Measurements from ENCODE around the gene PKDREJ. TPM values are rescaled to one million over a fixed set of nuclear protein-coding genes. Genes with fewer than 3 reads are reported as not detected.

PKDREJ gene
- total RNA-seq, 1 donor: not detected

- H3K79me2 ChIP-seq (ENCODE audit: insufficient read depth, low read length): no peaks in the 10 kb centered on the region
- H3K4me3 ChIP-seq (ENCODE audit: insufficient read depth, low read length): no peak overlapping the region
- H3K36me3 ChIP-seq (ENCODE audit: insufficient read depth, low read length): peaks cover 7% of the 10 kb centered on the region
- H4K20me1 ChIP-seq (ENCODE audit: insufficient read depth, low read length): no peaks in the 10 kb centered on the region
- H3K4me1 ChIP-seq (ENCODE audit: insufficient read depth, low read length): no peaks in the 10 kb centered on the region
- no peak for DNase-seq (ENCODE audit: insufficient read length, low spot score, missing footprints)
- no peak overlapping the region for H3K4me2 ChIP-seq (ENCODE audit: insufficient read depth, low read length)
- H2AFZ ChIP-seq (ENCODE audit: low read length): no peak overlapping the region
- H3K27ac ChIP-seq (ENCODE audit: low read depth, low read length): no peak overlapping the region
- TF ChIP-seq, protein P1, sequence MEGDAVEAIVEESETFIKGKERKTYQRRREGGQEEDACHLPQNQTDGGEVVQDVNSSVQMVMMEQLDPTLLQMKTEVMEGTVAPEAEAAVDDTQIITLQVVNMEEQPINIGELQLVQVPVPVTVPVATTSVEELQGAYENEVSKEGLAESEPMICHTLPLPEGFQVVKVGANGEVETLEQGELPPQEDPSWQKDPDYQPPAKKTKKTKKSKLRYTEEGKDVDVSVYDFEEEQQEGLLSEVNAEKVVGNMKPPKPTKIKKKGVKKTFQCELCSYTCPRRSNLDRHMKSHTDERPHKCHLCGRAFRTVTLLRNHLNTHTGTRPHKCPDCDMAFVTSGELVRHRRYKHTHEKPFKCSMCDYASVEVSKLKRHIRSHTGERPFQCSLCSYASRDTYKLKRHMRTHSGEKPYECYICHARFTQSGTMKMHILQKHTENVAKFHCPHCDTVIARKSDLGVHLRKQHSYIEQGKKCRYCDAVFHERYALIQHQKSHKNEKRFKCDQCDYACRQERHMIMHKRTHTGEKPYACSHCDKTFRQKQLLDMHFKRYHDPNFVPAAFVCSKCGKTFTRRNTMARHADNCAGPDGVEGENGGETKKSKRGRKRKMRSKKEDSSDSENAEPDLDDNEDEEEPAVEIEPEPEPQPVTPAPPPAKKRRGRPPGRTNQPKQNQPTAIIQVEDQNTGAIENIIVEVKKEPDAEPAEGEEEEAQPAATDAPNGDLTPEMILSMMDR (IDR thresholded peaks at IDR 0.05; ENCODE audit: extremely low read depth, low read depth, low read length): no peak
- H3K27me3 ChIP-seq (ENCODE audit: insufficient read depth, low read length): no peaks in the 10 kb centered on the region
- no peaks in the 10 kb centered on the region for H3K9me3 ChIP-seq (ENCODE audit: low read depth, low read length)
These were observed 36.6 kb downstream of the PKDREJ start for GRCh38 chr22:46226577-46226976.

DNA sequence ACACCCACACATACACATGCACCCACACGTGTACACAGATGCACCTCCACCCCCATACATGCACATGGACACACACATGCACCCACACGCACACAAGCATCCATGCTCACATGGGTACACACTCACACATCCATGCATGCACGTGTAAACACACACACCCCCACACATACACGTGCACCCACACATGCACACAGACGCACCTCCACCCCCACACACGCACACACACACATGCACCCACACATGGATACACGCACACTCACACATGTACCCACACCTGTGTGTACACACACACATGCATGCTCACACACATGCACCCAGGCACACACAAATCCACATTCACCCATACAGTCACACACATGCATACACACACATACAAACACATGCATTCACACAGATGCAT is 37.5 kb downstream of the PKDREJ start:
- TF ChIP-seq, protein P1 (IDR thresholded peaks at IDR 0.05; ENCODE audit: extremely low read depth, low read depth, low read length): no peak
- H3K4me1 ChIP-seq (ENCODE audit: insufficient read depth, low read length): peaks cover 4% of the 10 kb centered on the region
- H3K79me2 ChIP-seq (ENCODE audit: insufficient read depth, low read length): no peaks in the 10 kb centered on the region
- no peak overlapping the region for H3K27ac ChIP-seq (ENCODE audit: low read depth, low read length)
- no peaks in the 10 kb centered on the region for H3K27me3 ChIP-seq (ENCODE audit: insufficient read depth, low read length)
- H3K4me3 ChIP-seq (ENCODE audit: insufficient read depth, low read length): no peak overlapping the region
- H2AFZ ChIP-seq (ENCODE audit: low read length): no peak overlapping the region
- H4K20me1 ChIP-seq (ENCODE audit: insufficient read depth, low read length): no peaks in the 10 kb centered on the region
- DNase-seq (ENCODE audit: insufficient read length, low spot score, missing footprints): no peak
- H3K36me3 ChIP-seq (ENCODE audit: insufficient read depth, low read length): peaks cover 9% of the 10 kb centered on the region
- no peak overlapping the region for H3K4me2 ChIP-seq (ENCODE audit: insufficient read depth, low read length)
- H3K9me3 ChIP-seq (ENCODE audit: low read depth, low read length): no peaks in the 10 kb centered on the region

- H2AFZ ChIP-seq (ENCODE audit: low read length): no peak overlapping the region
- TF ChIP-seq, protein P1 (IDR thresholded peaks at IDR 0.05; ENCODE audit: extremely low read depth, low read depth, low read length): no peak
These were observed 38.2 kb downstream of the PKDREJ start for GRCh38 chr22:46224898-46225290.

GRCh38 chr22:46224044-46224897 is 38.9 kb downstream of the PKDREJ start:
- Histone ChIP-seq H3K4me1 (ENCODE audit: insufficient read depth, low read length) (peaks cover 4% of the 10 kb centered on the region), H2AFZ (ENCODE audit: low read length) (no peak overlapping the region), H3K27ac (ENCODE audit: low read depth, low read length) (no peak overlapping the region), H4K20me1 (ENCODE audit: insufficient read depth, low read length) (no peaks in the 10 kb centered on the region), H3K79me2 (ENCODE audit: insufficient read depth, low read length) (no peaks in the 10 kb centered on the region), H3K27me3 (ENCODE audit: insufficient read depth, low read length) (no peaks in the 10 kb centered on the region), H3K9me3 (ENCODE audit: low read depth, low read length) (no peaks in the 10 kb centered on the region), H3K4me2 (ENCODE audit: insufficient read depth, low read length) (no peak overlapping the region), H3K4me3 (ENCODE audit: insufficient read depth, low read length) (no peak overlapping the region), H3K36me3 (ENCODE audit: insufficient read depth, low read length) (peaks cover 21% of the 10 kb centered on the region)
- no peak for DNase-seq (ENCODE audit: insufficient read length, low spot score, missing footprints)
- TF ChIP-seq, protein P1 (IDR thresholded peaks at IDR 0.05; ENCODE audit: extremely low read depth, low read depth, low read length): no peak

More at GRCh38 chr22:46224898-46225290, 38.2 kb downstream of the PKDREJ start:
- DNase-seq (ENCODE audit: insufficient read length, low spot score, missing footprints): no peak
- H3K4me3 ChIP-seq (ENCODE audit: insufficient read depth, low read length): no peak overlapping the region
- no peak overlapping the region for H3K27ac ChIP-seq (ENCODE audit: low read depth, low read length)
- peaks cover 15% of the 10 kb centered on the region for H3K36me3 ChIP-seq (ENCODE audit: insufficient read depth, low read length)
- no peaks in the 10 kb centered on the region for H3K27me3 ChIP-seq (ENCODE audit: insufficient read depth, low read length)
- H3K9me3 ChIP-seq (ENCODE audit: low read depth, low read length): no peaks in the 10 kb centered on the region
- H3K4me2 ChIP-seq (ENCODE audit: insufficient read depth, low read length): no peak overlapping the region
- H4K20me1 ChIP-seq (ENCODE audit: insufficient read depth, low read length): no peaks in the 10 kb centered on the region
- H3K4me1 ChIP-seq (ENCODE audit: insufficient read depth, low read length): peaks cover 4% of the 10 kb centered on the region
- H3K79me2 ChIP-seq (ENCODE audit: insufficient read depth, low read length): no peaks in the 10 kb centered on the region

All from osteoblast (primary cell).